ENCODE results near the gene AOAH. TPM values are rescaled to one million over a fixed set of nuclear protein-coding genes. Genes with fewer than 3 reads are reported as not detected.

The AOAH gene
- total RNA-seq, 2 donors from 2014 or later: 0.70 to 1.6 TPM

DNA sequence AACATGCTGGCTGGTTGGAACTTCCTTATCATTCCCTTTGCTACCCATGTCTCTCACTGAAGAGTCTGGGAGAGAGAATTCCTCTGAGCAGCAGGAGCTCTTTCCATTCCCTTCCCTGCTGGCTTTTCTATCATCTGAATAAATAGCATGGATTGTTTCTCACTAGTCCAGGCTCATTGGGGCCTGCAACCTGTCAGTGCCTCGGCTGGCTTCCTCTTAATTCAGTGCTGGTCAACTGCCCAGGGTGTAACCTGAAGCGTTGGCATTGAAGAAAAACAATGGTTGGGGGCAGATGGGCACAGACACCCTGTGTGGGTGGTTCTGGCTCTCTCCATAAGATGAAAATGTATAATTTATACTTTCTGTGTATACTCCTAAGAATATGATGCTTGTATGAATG, 179.0 kb downstream of the AOAH start:
- Mint-ChIP-seq H3K4me1 (peaks cover 3% of the 10 kb centered on the region), H3K36me3 (ENCODE audit: low read depth) (no peaks in the 10 kb centered on the region), H3K27me3 (ENCODE audit: insufficient read depth) (peaks cover 1% of the 10 kb centered on the region), H3K27ac (no peak overlapping the region), H3K9me3 (no peaks in the 10 kb centered on the region), H3K4me3 (no peak overlapping the region)
- Histone ChIP-seq H3K27me3 (ENCODE audit: control insufficient read depth, insufficient read depth, low read length, poor library complexity, severe bottlenecking) (no peaks in the 10 kb centered on the region), H3K9ac (ENCODE audit: extremely low read depth, low read length, poor library complexity, severe bottlenecking) (no peak overlapping the region), H3K27ac (ENCODE audit: low read depth, low read length) (no peak overlapping the region), H3K36me3 (ENCODE audit: control insufficient read depth, insufficient read depth, low read length) (no peaks in the 10 kb centered on the region), H3K4me3 (ENCODE audit: low read length) (no peak overlapping the region), H3K4me1 (ENCODE audit: control insufficient read depth, insufficient read depth, low read length) (no peaks in the 10 kb centered on the region), H3K9me3 (ENCODE audit: control insufficient read depth, low read length) (no peaks in the 10 kb centered on the region)
- no peak for DNase-seq
- TF ChIP-seq, protein P1, sequence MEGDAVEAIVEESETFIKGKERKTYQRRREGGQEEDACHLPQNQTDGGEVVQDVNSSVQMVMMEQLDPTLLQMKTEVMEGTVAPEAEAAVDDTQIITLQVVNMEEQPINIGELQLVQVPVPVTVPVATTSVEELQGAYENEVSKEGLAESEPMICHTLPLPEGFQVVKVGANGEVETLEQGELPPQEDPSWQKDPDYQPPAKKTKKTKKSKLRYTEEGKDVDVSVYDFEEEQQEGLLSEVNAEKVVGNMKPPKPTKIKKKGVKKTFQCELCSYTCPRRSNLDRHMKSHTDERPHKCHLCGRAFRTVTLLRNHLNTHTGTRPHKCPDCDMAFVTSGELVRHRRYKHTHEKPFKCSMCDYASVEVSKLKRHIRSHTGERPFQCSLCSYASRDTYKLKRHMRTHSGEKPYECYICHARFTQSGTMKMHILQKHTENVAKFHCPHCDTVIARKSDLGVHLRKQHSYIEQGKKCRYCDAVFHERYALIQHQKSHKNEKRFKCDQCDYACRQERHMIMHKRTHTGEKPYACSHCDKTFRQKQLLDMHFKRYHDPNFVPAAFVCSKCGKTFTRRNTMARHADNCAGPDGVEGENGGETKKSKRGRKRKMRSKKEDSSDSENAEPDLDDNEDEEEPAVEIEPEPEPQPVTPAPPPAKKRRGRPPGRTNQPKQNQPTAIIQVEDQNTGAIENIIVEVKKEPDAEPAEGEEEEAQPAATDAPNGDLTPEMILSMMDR (conservative IDR thresholded peaks at IDR 0.05): no peak
- 29 to 74% methylated on average over 1 to 2 of the region's 2 CpGs for WGBS, 2 experiments (ENCODE audit: insufficient coverage in 1 of 2, insufficient read length in 1 of 2)

DNA sequence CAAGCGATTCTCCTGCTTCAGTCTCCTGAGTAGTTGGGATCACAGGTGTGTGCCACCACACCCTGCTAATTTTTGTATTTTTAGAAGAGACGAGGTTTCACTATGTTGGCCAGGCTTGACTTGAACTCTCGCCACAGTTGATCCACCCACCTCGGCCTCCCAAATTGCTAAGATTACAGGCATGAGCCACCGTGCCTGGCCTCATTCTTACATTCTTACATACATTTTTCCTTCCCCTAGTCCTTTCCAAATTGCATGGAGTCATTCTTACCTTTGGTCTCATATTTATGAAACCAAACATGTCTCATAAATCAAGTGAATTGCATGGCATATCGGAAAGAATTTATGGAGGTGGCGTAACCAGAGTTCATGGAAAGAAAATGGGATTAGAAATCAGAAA, 186.2 kb downstream of the AOAH start:
- 79 to 88% methylated on average over 5 to 7 of the region's 7 CpGs for WGBS, 2 experiments (ENCODE audit: insufficient coverage in 1 of 2, insufficient read length in 1 of 2)
- H3K27me3 ChIP-seq (ENCODE audit: control insufficient read depth, insufficient read depth, low read length, poor library complexity, severe bottlenecking): no peaks in the 10 kb centered on the region
- DNase-seq: no peak
- no peaks in the 10 kb centered on the region for H3K4me1 Mint-ChIP-seq
- H3K9ac ChIP-seq (ENCODE audit: extremely low read depth, low read length, poor library complexity, severe bottlenecking): no peak overlapping the region
- TF ChIP-seq, protein P1 (conservative IDR thresholded peaks at IDR 0.05): no peak
- no peaks in the 10 kb centered on the region for H3K36me3 Mint-ChIP-seq (ENCODE audit: low read depth)
- no peak overlapping the region for H3K27ac ChIP-seq (ENCODE audit: low read depth, low read length)
- H3K9me3 ChIP-seq (ENCODE audit: control insufficient read depth, low read length): no peaks in the 10 kb centered on the region
- H3K9me3 Mint-ChIP-seq: no peaks in the 10 kb centered on the region
- no peak overlapping the region for H3K4me3 Mint-ChIP-seq
- H3K27me3 Mint-ChIP-seq (ENCODE audit: insufficient read depth): peaks cover 3% of the 10 kb centered on the region
- H3K27ac Mint-ChIP-seq: no peak overlapping the region
- no peaks in the 10 kb centered on the region for H3K4me1 ChIP-seq (ENCODE audit: control insufficient read depth, insufficient read depth, low read length)
- no peak overlapping the region for H3K4me3 ChIP-seq (ENCODE audit: low read length)
- no peaks in the 10 kb centered on the region for H3K36me3 ChIP-seq (ENCODE audit: control insufficient read depth, insufficient read depth, low read length)

DNA sequence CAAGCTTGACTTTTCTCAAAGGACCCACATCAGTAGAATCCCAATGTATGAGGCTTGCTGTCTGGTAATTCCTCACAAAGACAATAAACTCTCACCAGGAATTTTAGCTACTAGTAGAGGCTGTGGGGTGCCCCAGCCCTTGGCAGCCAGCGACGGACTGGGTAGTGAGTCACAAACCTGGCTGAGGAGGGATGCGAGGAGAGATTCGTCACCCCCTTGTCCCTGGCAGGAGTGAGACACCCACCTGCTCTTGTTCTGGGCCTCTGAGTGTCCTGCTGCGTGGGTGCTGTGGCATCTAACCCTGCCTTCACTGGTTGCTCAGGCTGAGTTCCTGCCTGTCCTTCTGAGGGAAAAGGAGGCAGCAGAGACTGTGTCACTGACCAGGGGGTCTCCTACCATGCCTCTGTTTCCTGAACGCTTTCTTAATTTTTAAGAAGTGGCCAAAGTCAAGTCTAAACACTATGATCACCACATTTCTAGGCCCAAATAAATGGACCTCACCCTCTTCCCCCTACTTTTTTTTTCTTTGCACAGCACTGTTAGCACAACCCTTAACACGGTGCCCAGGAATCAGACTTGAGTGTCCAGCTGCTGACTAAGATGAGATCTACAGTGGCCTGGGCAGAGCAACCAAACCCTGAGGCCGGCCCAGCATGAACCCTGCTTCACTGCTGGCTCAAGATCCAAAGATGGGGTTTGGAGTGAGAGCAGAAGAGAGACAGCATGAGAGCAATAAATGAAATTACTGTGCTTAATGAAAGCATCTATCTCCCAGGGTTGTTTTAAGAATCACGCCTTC, 188.2 kb downstream of the AOAH start:
- Histone ChIP-seq H3K36me3 (ENCODE audit: control insufficient read depth, insufficient read depth, low read length) (no peaks in the 10 kb centered on the region), H3K27ac (ENCODE audit: low read depth, low read length) (no peak overlapping the region), H3K9me3 (ENCODE audit: control insufficient read depth, low read length) (no peaks in the 10 kb centered on the region), H3K27me3 (ENCODE audit: control insufficient read depth, insufficient read depth, low read length, poor library complexity, severe bottlenecking) (no peaks in the 10 kb centered on the region), H3K4me1 (ENCODE audit: control insufficient read depth, insufficient read depth, low read length) (no peaks in the 10 kb centered on the region), H3K9ac (ENCODE audit: extremely low read depth, low read length, poor library complexity, severe bottlenecking) (no peak overlapping the region), H3K4me3 (ENCODE audit: low read length) (no peak overlapping the region)
- DNase-seq: no peak
- Mint-ChIP-seq H3K4me1 (no peaks in the 10 kb centered on the region), H3K27me3 (ENCODE audit: insufficient read depth) (peaks cover 3% of the 10 kb centered on the region), H3K9me3 (no peaks in the 10 kb centered on the region), H3K36me3 (ENCODE audit: low read depth) (no peaks in the 10 kb centered on the region), H3K27ac (no peak overlapping the region), H3K4me3 (no peak overlapping the region)
- WGBS, 2 experiments (ENCODE audit: insufficient coverage in 1 of 2, insufficient read length in 1 of 2): 91% methylated on average over 7 to 9 of the region's 9 CpGs
- TF ChIP-seq, protein P1 (conservative IDR thresholded peaks at IDR 0.05): no peak

Measured in endodermal cell (in vitro differentiated cells).